ENCODE measurements around the gene GPC6.

GPC6 gene

GRCh38 chr13:93231867-93232266 is 5.3 kb downstream of the GPC6 start:
- H3K4me1 ChIP-seq (ENCODE audit: control insufficient read depth, insufficient read depth, low read length): peaks cover 65% of the 10 kb centered on the region
- H3K9ac ChIP-seq (ENCODE audit: low read length): peak overlapping the region; percentile 57
- no peak for DNase-seq (ENCODE audit: low read depth)
- H3K36me3 ChIP-seq (ENCODE audit: control insufficient read depth, insufficient read depth, low read length, severe bottlenecking): no peaks in the 10 kb centered on the region
- no peak overlapping the region for H3K4me3 ChIP-seq (ENCODE audit: low read length)
- no peaks in the 10 kb centered on the region for H3K27me3 ChIP-seq (replicated peaks; ENCODE audit: control insufficient read depth, insufficient read depth, low read length)
- H3K9me3 ChIP-seq (ENCODE audit: control insufficient read depth, low read length): no peaks in the 10 kb centered on the region

GRCh38 chr13:93233997-93234416 is 7.4 kb downstream of the GPC6 start:
- Histone ChIP-seq H3K9ac (ENCODE audit: low read length) (no peak overlapping the region), H3K36me3 (ENCODE audit: control insufficient read depth, insufficient read depth, low read length, severe bottlenecking) (no peaks in the 10 kb centered on the region), H3K4me1 (ENCODE audit: control insufficient read depth, insufficient read depth, low read length) (peaks cover 65% of the 10 kb centered on the region), H3K27me3 (replicated peaks; ENCODE audit: control insufficient read depth, insufficient read depth, low read length) (no peaks in the 10 kb centered on the region), H3K4me3 (ENCODE audit: low read length) (no peak overlapping the region), H3K9me3 (ENCODE audit: control insufficient read depth, low read length) (peaks cover 8% of the 10 kb centered on the region)
- no peak for DNase-seq (ENCODE audit: low read depth)

- no peak overlapping the region for H3K4me3 ChIP-seq (ENCODE audit: low read length)
- H3K36me3 ChIP-seq (ENCODE audit: control insufficient read depth, insufficient read depth, low read length, severe bottlenecking): no peaks in the 10 kb centered on the region
- H3K27me3 ChIP-seq (replicated peaks; ENCODE audit: control insufficient read depth, insufficient read depth, low read length): no peaks in the 10 kb centered on the region
- peaks cover 13% of the 10 kb centered on the region for H3K9me3 ChIP-seq (ENCODE audit: control insufficient read depth, low read length)
- H3K4me1 ChIP-seq (ENCODE audit: control insufficient read depth, insufficient read depth, low read length): peaks cover 61% of the 10 kb centered on the region
- peak overlapping the region; percentile 40 for H3K9ac ChIP-seq (ENCODE audit: low read length)
- no peak for DNase-seq (ENCODE audit: low read depth)
Measured at GRCh38 chr13:93234459-93234858, 7.9 kb downstream of the GPC6 start.

- Histone ChIP-seq H3K4me3 (ENCODE audit: low read length) (peak overlapping the region; percentile 39), H3K9me3 (ENCODE audit: control insufficient read depth, low read length) (peaks cover 20% of the 10 kb centered on the region), H3K36me3 (ENCODE audit: control insufficient read depth, insufficient read depth, low read length, severe bottlenecking) (no peaks in the 10 kb centered on the region), H3K9ac (ENCODE audit: low read length) (peak overlapping the region; percentile 40), H3K4me1 (ENCODE audit: control insufficient read depth, insufficient read depth, low read length) (peaks cover 52% of the 10 kb centered on the region), H3K27me3 (replicated peaks; ENCODE audit: control insufficient read depth, insufficient read depth, low read length) (no peaks in the 10 kb centered on the region)
- DNase-seq (ENCODE audit: low read depth): peak; percentile 65
Measured at GRCh38 chr13:93235258-93236015, 8.8 kb downstream of the GPC6 start.

GRCh38 chr13:93238711-93239110 is 12.1 kb downstream of the GPC6 start:
- no peaks in the 10 kb centered on the region for H3K27me3 ChIP-seq (replicated peaks; ENCODE audit: control insufficient read depth, insufficient read depth, low read length)
- DNase-seq (ENCODE audit: low read depth): no peak
- H3K36me3 ChIP-seq (ENCODE audit: control insufficient read depth, insufficient read depth, low read length, severe bottlenecking): no peaks in the 10 kb centered on the region
- peaks cover 37% of the 10 kb centered on the region for H3K4me1 ChIP-seq (ENCODE audit: control insufficient read depth, insufficient read depth, low read length)
- peaks cover 20% of the 10 kb centered on the region for H3K9me3 ChIP-seq (ENCODE audit: control insufficient read depth, low read length)
- H3K9ac ChIP-seq (ENCODE audit: low read length): no peak overlapping the region
- peak overlapping the region; percentile 26 for H3K4me3 ChIP-seq (ENCODE audit: low read length)

GRCh38 chr13:93243375-93244063 is 16.9 kb downstream of the GPC6 start:
- peak overlapping the region; percentile 89 for H3K9ac ChIP-seq (ENCODE audit: low read length)
- no peaks in the 10 kb centered on the region for H3K36me3 ChIP-seq (ENCODE audit: control insufficient read depth, insufficient read depth, low read length, severe bottlenecking)
- peak overlapping the region; percentile 84 for H3K4me3 ChIP-seq (ENCODE audit: low read length)
- no peaks in the 10 kb centered on the region for H3K27me3 ChIP-seq (replicated peaks; ENCODE audit: control insufficient read depth, insufficient read depth, low read length)
- peaks cover 17% of the 10 kb centered on the region for H3K9me3 ChIP-seq (ENCODE audit: control insufficient read depth, low read length)
- H3K4me1 ChIP-seq (ENCODE audit: control insufficient read depth, insufficient read depth, low read length): peaks cover 32% of the 10 kb centered on the region
- DNase-seq (ENCODE audit: low read depth): no peak

- Histone ChIP-seq H3K36me3 (ENCODE audit: control insufficient read depth, insufficient read depth, low read length, severe bottlenecking) (no peaks in the 10 kb centered on the region), H3K4me3 (ENCODE audit: low read length) (peak overlapping the region; percentile 84), H3K27me3 (replicated peaks; ENCODE audit: control insufficient read depth, insufficient read depth, low read length) (no peaks in the 10 kb centered on the region), H3K9ac (ENCODE audit: low read length) (peak overlapping the region; percentile 89), H3K4me1 (ENCODE audit: control insufficient read depth, insufficient read depth, low read length) (peaks cover 36% of the 10 kb centered on the region), H3K9me3 (ENCODE audit: control insufficient read depth, low read length) (peaks cover 9% of the 10 kb centered on the region)
- peak; percentile 75 for DNase-seq (ENCODE audit: low read depth)
Measured at GRCh38 chr13:93244141-93244917, 17.7 kb downstream of the GPC6 start.

- Histone ChIP-seq H3K27me3 (replicated peaks; ENCODE audit: control insufficient read depth, insufficient read depth, low read length) (no peaks in the 10 kb centered on the region), H3K9ac (ENCODE audit: low read length) (peak overlapping the region; percentile 89), H3K36me3 (ENCODE audit: control insufficient read depth, insufficient read depth, low read length, severe bottlenecking) (no peaks in the 10 kb centered on the region), H3K4me1 (ENCODE audit: control insufficient read depth, insufficient read depth, low read length) (peaks cover 42% of the 10 kb centered on the region), H3K4me3 (ENCODE audit: low read length) (peak overlapping the region; percentile 84), H3K9me3 (ENCODE audit: control insufficient read depth, low read length) (peaks cover 3% of the 10 kb centered on the region)
- DNase-seq (ENCODE audit: low read depth): peak; percentile 56
Measured at GRCh38 chr13:93244918-93245280, 18.3 kb downstream of the GPC6 start.

GRCh38 chr13:93246069-93246468 is 19.5 kb downstream of the GPC6 start:
- Histone ChIP-seq H3K9ac (ENCODE audit: low read length) (no peak overlapping the region), H3K9me3 (ENCODE audit: control insufficient read depth, low read length) (no peaks in the 10 kb centered on the region), H3K27me3 (replicated peaks; ENCODE audit: control insufficient read depth, insufficient read depth, low read length) (no peaks in the 10 kb centered on the region), H3K4me3 (ENCODE audit: low read length) (no peak overlapping the region), H3K4me1 (ENCODE audit: control insufficient read depth, insufficient read depth, low read length) (peaks cover 48% of the 10 kb centered on the region), H3K36me3 (ENCODE audit: control insufficient read depth, insufficient read depth, low read length, severe bottlenecking) (no peaks in the 10 kb centered on the region)
- no peak for DNase-seq (ENCODE audit: low read depth)

- Histone ChIP-seq H3K9ac (ENCODE audit: low read length) (no peak overlapping the region), H3K9me3 (ENCODE audit: control insufficient read depth, low read length) (no peaks in the 10 kb centered on the region), H3K4me1 (ENCODE audit: control insufficient read depth, insufficient read depth, low read length) (peaks cover 40% of the 10 kb centered on the region), H3K4me3 (ENCODE audit: low read length) (no peak overlapping the region), H3K36me3 (ENCODE audit: control insufficient read depth, insufficient read depth, low read length, severe bottlenecking) (no peaks in the 10 kb centered on the region), H3K27me3 (replicated peaks; ENCODE audit: control insufficient read depth, insufficient read depth, low read length) (no peaks in the 10 kb centered on the region)
- peak; percentile 70 for DNase-seq (ENCODE audit: low read depth)
Measured at GRCh38 chr13:93248627-93249047, 22.0 kb downstream of the GPC6 start.

All from adipocyte (in vitro differentiated cells).